Measurements from ENCODE around the gene LSM7. TPM values are rescaled to one million over a fixed set of nuclear protein-coding genes. Genes with fewer than 3 reads are reported as not detected.
A peak's percentile ranks its signal among the peaks of the same experiment; 100 is the strongest.

LSM7 gene
- total and polyA plus RNA-seq, 5 donors from 2014 or later = 83.9 to 187 (median 162) TPM

- Mint-ChIP-seq H3K27ac (no peak overlapping the region), H3K4me1 (peaks cover 0 to 5% (median 2%) of the 10 kb centered on the region in 4 donors), H3K9me3 (peaks cover 0 to 4% (median 1%) of the 10 kb centered on the region in 7 donors), H3K36me3 (no peaks in the 10 kb centered on the region), H3K27me3 (peaks cover 10% of the 10 kb centered on the region), H3K4me3 (no peak overlapping the region)
- Histone ChIP-seq H3K4me1 (ENCODE audit: control insufficient read depth, insufficient read depth, low read length, poor library complexity, severe bottlenecking) (no peaks in the 10 kb centered on the region), H3K9me3 (ENCODE audit: control insufficient read depth in 2 of 2, low read length in 2 of 2) (peaks cover 0 to 8% of the 10 kb centered on the region in 2 experiments), H3K27ac (ENCODE audit: insufficient read depth, low read length, poor library complexity, severe bottlenecking) (no peak overlapping the region), H3K27me3 (ENCODE audit: control insufficient read depth, insufficient read depth, low read length) (peaks cover 11% of the 10 kb centered on the region), H3K36me3 (ENCODE audit: control insufficient read depth, insufficient read depth, low read length) (no peaks in the 10 kb centered on the region), H3K4me3 (ENCODE audit: low read depth, low read length) (no peak overlapping the region)
- no peak for DNase-seq
- ATAC-seq (ENCODE audit: low read depth in 2 of 2) = no peak
Measured at GRCh38 chr19:2365201-2365970, 37.0 kb upstream of the LSM7 start.

DNA sequence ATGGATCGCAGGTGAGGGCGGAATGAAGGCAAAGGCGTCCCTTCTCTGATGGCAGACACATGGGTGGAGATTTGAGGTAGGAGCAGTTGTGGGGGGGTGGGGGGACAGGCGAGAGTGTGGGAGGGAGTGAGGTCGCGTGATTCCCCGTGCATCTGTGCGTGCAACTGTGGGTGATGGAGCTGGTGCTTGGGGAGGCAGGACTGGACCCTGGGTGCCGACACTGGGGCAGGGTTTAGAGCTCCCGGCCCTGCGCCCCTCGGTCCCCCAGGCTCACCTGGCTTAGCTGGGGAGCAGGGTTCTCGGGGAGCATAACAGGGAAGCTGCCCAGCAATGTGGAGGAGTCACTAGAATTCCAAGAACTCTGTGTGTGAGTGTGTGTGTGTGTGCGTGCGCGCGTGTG, 35.0 kb upstream of the LSM7 start:
- Mint-ChIP-seq H3K9me3 (peaks cover 0 to 4% (median 1%) of the 10 kb centered on the region in 7 donors), H3K4me3 (no peak overlapping the region), H3K4me1 (peaks cover 0 to 6% (median 3%) of the 10 kb centered on the region in 4 donors), H3K27ac (no peak overlapping the region), H3K27me3 (peaks cover 12% of the 10 kb centered on the region), H3K36me3 (no peaks in the 10 kb centered on the region)
- no peaks in the 10 kb centered on the region for H3K36me3 ChIP-seq (ENCODE audit: control insufficient read depth, insufficient read depth, low read length)
- H3K27me3 ChIP-seq (ENCODE audit: control insufficient read depth, insufficient read depth, low read length) = peaks cover 11% of the 10 kb centered on the region
- H3K4me1 ChIP-seq (ENCODE audit: control insufficient read depth, insufficient read depth, low read length, poor library complexity, severe bottlenecking) = no peaks in the 10 kb centered on the region
- no peaks in the 10 kb centered on the region for H3K9me3 ChIP-seq (ENCODE audit: control insufficient read depth in 2 of 2, low read length in 2 of 2)
- DNase-seq (no peak), ATAC-seq (ENCODE audit: low read depth in 2 of 2) (no peak)
- no peak overlapping the region for H3K4me3 ChIP-seq (ENCODE audit: low read depth, low read length)
- H3K27ac ChIP-seq (ENCODE audit: insufficient read depth, low read length, poor library complexity, severe bottlenecking) = no peak overlapping the region

GRCh38 chr19:2362970-2363300, 34.5 kb upstream of the LSM7 start:
- Histone ChIP-seq H3K9me3 (ENCODE audit: control insufficient read depth in 2 of 2, low read length in 2 of 2) (no peaks in the 10 kb centered on the region), H3K4me3 (ENCODE audit: low read depth, low read length) (no peak overlapping the region), H3K4me1 (ENCODE audit: control insufficient read depth, insufficient read depth, low read length, poor library complexity, severe bottlenecking) (no peaks in the 10 kb centered on the region), H3K36me3 (ENCODE audit: control insufficient read depth, insufficient read depth, low read length) (no peaks in the 10 kb centered on the region), H3K27me3 (ENCODE audit: control insufficient read depth, insufficient read depth, low read length) (peaks cover 11% of the 10 kb centered on the region), H3K27ac (ENCODE audit: insufficient read depth, low read length, poor library complexity, severe bottlenecking) (no peak overlapping the region)
- H3K4me1 Mint-ChIP-seq = peaks cover 0 to 6% (median 3%) of the 10 kb centered on the region in 4 donors
- H3K27ac Mint-ChIP-seq = no peak overlapping the region
- no peaks in the 10 kb centered on the region for H3K36me3 Mint-ChIP-seq
- ATAC-seq (ENCODE audit: low read depth in 2 of 2) (no peak), DNase-seq (no peak)
- no peak overlapping the region for H3K4me3 Mint-ChIP-seq
- peaks cover 0 to 4% (median 1%) of the 10 kb centered on the region in 7 donors for H3K9me3 Mint-ChIP-seq
- peaks cover 12% of the 10 kb centered on the region for H3K27me3 Mint-ChIP-seq

DNA sequence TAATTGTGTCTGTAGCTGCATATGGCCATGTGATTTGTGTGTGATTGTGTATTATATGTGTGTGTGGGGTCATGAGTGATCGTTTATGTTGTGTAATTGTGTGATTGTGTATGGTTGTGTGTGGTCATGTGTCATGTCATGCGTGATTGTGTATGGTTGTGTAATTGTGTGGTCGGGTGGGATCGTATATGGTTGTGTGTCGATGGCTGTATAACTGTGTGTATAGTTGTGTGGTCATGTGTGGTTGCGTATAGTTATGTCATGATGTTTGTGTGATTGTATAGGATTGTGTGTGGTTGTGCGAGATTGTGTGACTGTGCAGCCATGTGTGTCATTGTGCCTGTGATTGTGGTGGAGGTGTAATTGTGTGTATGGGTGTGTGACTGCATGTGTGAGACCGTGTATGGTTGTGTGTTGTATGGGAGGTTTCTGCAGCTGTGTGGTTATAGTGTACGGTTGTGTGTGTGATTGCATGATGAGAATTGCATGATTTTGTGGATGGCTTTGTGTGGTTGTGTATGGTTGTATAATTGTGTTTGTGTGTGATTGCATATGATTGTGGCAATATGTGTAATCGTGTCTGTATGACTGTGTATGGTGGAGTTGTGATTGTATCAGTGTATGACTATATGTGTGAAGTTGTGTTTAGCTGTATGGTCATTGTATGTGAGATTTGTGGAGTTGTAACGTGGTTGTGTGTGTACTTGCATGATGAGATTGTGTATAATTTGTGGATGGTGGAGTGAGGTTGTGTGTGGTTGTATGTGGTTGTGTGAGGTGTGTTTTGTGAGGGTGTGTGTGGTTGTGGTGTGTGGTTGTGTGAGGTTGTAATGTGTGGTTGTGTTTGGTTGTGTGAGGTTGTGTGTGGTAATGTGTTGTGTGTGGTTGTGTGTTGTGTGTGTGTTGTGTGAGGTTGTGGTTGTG, 33.9 kb upstream of the LSM7 start:
- no peak for DNase-seq
- Histone ChIP-seq H3K4me3 (ENCODE audit: low read depth, low read length) (no peak overlapping the region), H3K36me3 (ENCODE audit: control insufficient read depth, insufficient read depth, low read length) (no peaks in the 10 kb centered on the region), H3K4me1 (ENCODE audit: control insufficient read depth, insufficient read depth, low read length, poor library complexity, severe bottlenecking) (no peaks in the 10 kb centered on the region), H3K9me3 (ENCODE audit: control insufficient read depth in 2 of 2, low read length in 2 of 2) (no peaks in the 10 kb centered on the region), H3K27me3 (ENCODE audit: control insufficient read depth, insufficient read depth, low read length) (peaks cover 11% of the 10 kb centered on the region), H3K27ac (ENCODE audit: insufficient read depth, low read length, poor library complexity, severe bottlenecking) (no peak overlapping the region)
- peaks cover 12% of the 10 kb centered on the region for H3K27me3 Mint-ChIP-seq
- peaks cover 0 to 4% (median 1%) of the 10 kb centered on the region in 7 donors for H3K9me3 Mint-ChIP-seq
- ATAC-seq (ENCODE audit: low read depth in 2 of 2) = no peak
- H3K36me3 Mint-ChIP-seq = no peaks in the 10 kb centered on the region
- peaks cover 0 to 6% (median 3%) of the 10 kb centered on the region in 4 donors for H3K4me1 Mint-ChIP-seq
- H3K4me3 Mint-ChIP-seq = no peak overlapping the region
- no peak overlapping the region for H3K27ac Mint-ChIP-seq

DNA sequence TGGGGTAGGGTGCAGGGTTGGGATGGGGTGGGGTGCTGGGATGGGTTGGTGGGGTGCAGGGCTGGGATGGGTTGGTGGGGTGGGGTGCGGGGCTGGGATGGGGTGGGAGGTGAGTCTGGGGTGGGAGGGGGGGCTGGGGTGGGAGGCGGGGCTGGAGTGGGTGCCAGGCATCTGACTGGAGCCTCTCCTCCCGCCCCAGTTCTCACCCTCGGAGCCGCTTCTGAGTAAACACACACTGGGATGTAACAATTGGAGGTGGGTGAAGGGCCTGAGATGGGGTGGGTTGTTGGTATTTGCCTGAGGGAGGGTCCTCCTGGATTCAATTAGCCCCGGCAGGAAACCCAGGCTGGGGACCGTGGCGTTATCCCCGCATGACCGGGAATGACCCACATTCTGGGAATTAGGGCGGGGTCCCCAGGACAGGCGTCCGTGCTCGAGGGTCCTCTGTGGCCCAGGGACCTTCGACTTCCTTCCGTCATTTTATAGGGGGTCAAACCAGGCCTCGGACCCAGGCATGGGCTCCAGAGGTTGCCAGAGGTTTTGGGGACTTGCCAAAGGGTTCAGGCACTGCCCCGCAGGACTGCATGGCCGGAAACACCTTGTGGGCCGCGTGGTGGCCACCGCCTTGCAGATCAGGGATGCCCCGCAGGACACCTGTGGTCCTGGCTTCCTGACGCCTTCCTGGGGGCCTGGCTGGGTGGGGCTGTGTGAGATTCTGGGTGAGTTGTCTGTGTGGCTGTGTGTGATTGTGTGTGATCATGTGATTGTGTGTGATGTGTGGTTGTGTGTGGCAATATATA, 33.1 kb upstream of the LSM7 start:
- Histone ChIP-seq H3K27ac (ENCODE audit: insufficient read depth, low read length, poor library complexity, severe bottlenecking) (no peak overlapping the region), H3K4me3 (ENCODE audit: low read depth, low read length) (no peak overlapping the region), H3K27me3 (ENCODE audit: control insufficient read depth, insufficient read depth, low read length) (peaks cover 9% of the 10 kb centered on the region), H3K9me3 (ENCODE audit: control insufficient read depth in 2 of 2, low read length in 2 of 2) (no peaks in the 10 kb centered on the region), H3K4me1 (ENCODE audit: control insufficient read depth, insufficient read depth, low read length, poor library complexity, severe bottlenecking) (no peaks in the 10 kb centered on the region), H3K36me3 (ENCODE audit: control insufficient read depth, insufficient read depth, low read length) (no peaks in the 10 kb centered on the region)
- Mint-ChIP-seq H3K9me3 (peaks cover 0 to 4% (median 0%) of the 10 kb centered on the region in 7 donors), H3K4me3 (no peak overlapping the region), H3K4me1 (peaks cover 0 to 6% (median 3%) of the 10 kb centered on the region in 4 donors), H3K27ac (no peak overlapping the region), H3K36me3 (no peaks in the 10 kb centered on the region), H3K27me3 (peaks cover 12% of the 10 kb centered on the region)
- DNase-seq (no peak), ATAC-seq (ENCODE audit: low read depth in 2 of 2) (no peak)

DNA sequence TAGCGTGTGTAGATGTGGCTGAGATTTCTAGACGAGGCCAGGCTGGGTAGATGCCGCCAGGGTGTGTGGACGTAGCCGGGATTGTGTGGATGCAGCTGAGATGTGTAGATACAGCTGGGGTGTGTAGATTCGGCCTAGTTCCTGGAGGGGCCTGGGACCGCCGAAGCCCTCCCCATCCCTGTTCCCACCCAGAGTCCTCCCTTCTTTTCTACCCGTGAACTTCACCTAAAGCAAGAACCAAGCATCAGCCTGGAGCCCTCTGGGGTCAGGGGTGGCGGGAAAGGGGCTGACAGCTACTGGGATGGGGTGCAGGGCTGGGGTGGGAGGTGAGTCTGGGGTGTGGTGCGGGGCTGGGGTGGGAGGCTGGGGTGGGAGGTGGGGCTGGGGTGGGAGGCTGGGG, 32.4 kb upstream of the LSM7 start:
- Histone ChIP-seq H3K9me3 (ENCODE audit: control insufficient read depth in 2 of 2, low read length in 2 of 2) (no peaks in the 10 kb centered on the region), H3K36me3 (ENCODE audit: control insufficient read depth, insufficient read depth, low read length) (no peaks in the 10 kb centered on the region), H3K27ac (ENCODE audit: insufficient read depth, low read length, poor library complexity, severe bottlenecking) (no peak overlapping the region), H3K27me3 (ENCODE audit: control insufficient read depth, insufficient read depth, low read length) (peaks cover 9% of the 10 kb centered on the region), H3K4me1 (ENCODE audit: control insufficient read depth, insufficient read depth, low read length, poor library complexity, severe bottlenecking) (no peaks in the 10 kb centered on the region), H3K4me3 (ENCODE audit: low read depth, low read length) (no peak overlapping the region)
- Mint-ChIP-seq H3K27ac (peak overlapping the region in 2 of 3 donors; percentile 61 to 88), H3K9me3 (peaks cover 0 to 4% (median 0%) of the 10 kb centered on the region in 7 donors), H3K27me3 (peaks cover 12% of the 10 kb centered on the region), H3K4me1 (peaks cover 0 to 6% (median 3%) of the 10 kb centered on the region in 4 donors), H3K36me3 (no peaks in the 10 kb centered on the region), H3K4me3 (no peak overlapping the region)
- ATAC-seq (ENCODE audit: low read depth in 2 of 2) (no peak), DNase-seq (no peak)

DNA sequence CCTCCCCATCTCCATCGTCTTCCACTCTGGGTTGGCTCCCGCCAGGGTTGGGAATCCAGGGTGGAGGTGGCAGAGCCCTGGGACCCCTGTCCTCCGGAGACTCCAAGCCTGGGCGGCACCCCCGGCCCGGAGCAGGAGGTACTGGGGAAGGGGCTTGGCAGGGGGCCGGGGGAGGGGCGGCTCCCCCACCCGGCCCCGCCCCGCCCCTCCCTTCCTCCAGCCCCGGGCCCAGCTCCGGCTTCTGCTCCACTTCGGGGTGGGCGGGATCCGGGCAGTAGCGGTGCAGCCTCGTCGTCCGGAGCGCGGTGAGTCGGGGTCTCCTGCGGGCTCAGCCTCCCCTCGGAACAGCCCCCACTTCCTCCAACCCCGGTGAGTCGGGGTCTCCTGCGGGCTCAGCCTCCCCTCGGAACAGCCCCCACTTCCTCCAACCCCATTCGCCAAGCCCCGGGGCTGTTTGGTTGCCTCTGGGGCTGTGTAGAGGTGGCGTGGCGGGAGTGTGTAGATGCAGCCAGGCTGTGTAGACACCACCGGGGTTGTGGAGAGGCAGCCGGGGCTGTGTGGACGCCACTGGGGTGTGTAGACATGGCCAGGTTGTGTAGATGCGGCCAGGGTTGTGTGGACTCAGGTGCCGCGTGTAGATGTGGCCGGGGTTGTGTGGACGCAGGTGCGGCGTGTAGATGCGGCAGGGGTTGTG, 31.8 kb upstream of the LSM7 start, which contains the start of gene TMPRSS9:
TMPRSS9 (plus strand) TSS at position 274 of the 694 bp plus-strand sequence. CDS start 29,521 bp downstream, outside the sequence.
- Mint-ChIP-seq H3K27ac (peak within 1 kb of the TSS in 2 of 3 donors; percentile 61 to 88), H3K27me3 (peaks cover 8% of the 10 kb centered on the region), H3K36me3 (no peaks in the 10 kb centered on the region), H3K4me3 (no peak within 1 kb of the TSS), H3K4me1 (peaks cover 0 to 6% (median 3%) of the 10 kb centered on the region in 4 donors), H3K9me3 (peaks cover 0 to 2% (median 0%) of the 10 kb centered on the region in 7 donors)
- H3K9me3 ChIP-seq (ENCODE audit: control insufficient read depth in 2 of 2, low read length in 2 of 2) = no peaks in the 10 kb centered on the region
- no peak within 1 kb of the TSS for H3K4me3 ChIP-seq (ENCODE audit: low read depth, low read length)
- H3K36me3 ChIP-seq (ENCODE audit: control insufficient read depth, insufficient read depth, low read length) = no peaks in the 10 kb centered on the region
- DNase-seq = no peak
- ATAC-seq (ENCODE audit: low read depth in 2 of 2) = no peak
- peaks cover 9% of the 10 kb centered on the region for H3K27me3 ChIP-seq (ENCODE audit: control insufficient read depth, insufficient read depth, low read length)
- no peaks in the 10 kb centered on the region for H3K4me1 ChIP-seq (ENCODE audit: control insufficient read depth, insufficient read depth, low read length, poor library complexity, severe bottlenecking)
- no peak within 1 kb of the TSS for H3K27ac ChIP-seq (ENCODE audit: insufficient read depth, low read length, poor library complexity, severe bottlenecking)

Measured in CD4-positive, CD25-positive, alpha-beta regulatory T cell (primary cell).